Activated CD8-positive, alpha-beta memory T cell treated with anti-CD3 and anti-CD28 coated beads for 4 hours (primary cell): ENCODE data around the gene BAZ1B.
"Not testable (repeated sequence)": the region's sequence is repeated elsewhere in the genome, so short reads cannot be mapped to it uniquely, and the experiment has no call there.

ENCODE experiments used
- DNase-seq, 2 donors: peaks; one replicate each; pipeline ENCODE4 v3.0.0-alpha.2; 2020; ENCODE audit warnings: low read depth in 2 of 2

The BAZ1B gene, protein sequence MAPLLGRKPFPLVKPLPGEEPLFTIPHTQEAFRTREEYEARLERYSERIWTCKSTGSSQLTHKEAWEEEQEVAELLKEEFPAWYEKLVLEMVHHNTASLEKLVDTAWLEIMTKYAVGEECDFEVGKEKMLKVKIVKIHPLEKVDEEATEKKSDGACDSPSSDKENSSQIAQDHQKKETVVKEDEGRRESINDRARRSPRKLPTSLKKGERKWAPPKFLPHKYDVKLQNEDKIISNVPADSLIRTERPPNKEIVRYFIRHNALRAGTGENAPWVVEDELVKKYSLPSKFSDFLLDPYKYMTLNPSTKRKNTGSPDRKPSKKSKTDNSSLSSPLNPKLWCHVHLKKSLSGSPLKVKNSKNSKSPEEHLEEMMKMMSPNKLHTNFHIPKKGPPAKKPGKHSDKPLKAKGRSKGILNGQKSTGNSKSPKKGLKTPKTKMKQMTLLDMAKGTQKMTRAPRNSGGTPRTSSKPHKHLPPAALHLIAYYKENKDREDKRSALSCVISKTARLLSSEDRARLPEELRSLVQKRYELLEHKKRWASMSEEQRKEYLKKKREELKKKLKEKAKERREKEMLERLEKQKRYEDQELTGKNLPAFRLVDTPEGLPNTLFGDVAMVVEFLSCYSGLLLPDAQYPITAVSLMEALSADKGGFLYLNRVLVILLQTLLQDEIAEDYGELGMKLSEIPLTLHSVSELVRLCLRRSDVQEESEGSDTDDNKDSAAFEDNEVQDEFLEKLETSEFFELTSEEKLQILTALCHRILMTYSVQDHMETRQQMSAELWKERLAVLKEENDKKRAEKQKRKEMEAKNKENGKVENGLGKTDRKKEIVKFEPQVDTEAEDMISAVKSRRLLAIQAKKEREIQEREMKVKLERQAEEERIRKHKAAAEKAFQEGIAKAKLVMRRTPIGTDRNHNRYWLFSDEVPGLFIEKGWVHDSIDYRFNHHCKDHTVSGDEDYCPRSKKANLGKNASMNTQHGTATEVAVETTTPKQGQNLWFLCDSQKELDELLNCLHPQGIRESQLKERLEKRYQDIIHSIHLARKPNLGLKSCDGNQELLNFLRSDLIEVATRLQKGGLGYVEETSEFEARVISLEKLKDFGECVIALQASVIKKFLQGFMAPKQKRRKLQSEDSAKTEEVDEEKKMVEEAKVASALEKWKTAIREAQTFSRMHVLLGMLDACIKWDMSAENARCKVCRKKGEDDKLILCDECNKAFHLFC (N-terminal part only)

DNA sequence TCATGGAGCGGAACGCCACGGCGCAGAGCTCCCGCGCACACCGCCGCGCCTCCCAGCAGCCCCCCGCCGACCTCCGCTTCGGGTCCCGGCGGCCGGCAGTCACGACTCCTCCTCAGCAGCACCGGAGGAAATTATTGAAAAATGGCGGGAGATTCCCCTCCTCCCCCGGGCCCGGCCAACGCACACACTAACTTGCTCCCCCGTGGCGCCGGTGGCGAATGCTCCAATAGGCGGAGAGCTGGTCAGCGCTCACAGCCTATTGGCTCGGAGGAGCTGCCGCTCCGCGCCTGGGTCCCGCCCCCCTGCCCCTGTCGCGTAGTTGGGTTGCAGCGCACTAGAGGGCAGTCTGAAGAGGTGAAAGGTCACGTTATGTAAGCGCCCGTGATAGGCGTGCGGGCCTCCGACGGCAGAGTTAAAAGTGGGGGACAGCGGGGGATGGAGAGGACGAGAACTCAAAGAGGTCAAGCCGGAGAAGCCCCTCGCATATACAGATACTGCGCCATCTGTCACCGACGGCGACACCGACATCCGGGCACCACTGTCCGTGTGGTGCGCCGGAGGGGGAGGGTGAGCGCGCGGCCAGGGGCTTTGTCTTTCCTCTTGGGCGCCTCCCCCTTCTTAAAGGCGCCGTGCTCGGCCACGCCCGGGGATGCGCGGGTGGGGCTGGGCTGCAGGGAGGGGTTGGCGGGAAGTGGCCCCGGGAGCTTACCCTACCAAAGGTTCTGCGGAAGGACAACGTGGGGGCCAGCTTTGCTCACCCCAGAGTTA is at the start of gene BAZ1B:
Gene BAZ1B, minus strand, starts transcription at position 189 of the 768 bp plus-strand sequence. CDS start 360 bp downstream, outside the sequence.
- peak; percentile 94 to 95 for DNase-seq

GRCh38 chr7:73570977-73571376 is 48.9 kb upstream of the BAZ1B start:
- no peak for DNase-seq

DNA sequence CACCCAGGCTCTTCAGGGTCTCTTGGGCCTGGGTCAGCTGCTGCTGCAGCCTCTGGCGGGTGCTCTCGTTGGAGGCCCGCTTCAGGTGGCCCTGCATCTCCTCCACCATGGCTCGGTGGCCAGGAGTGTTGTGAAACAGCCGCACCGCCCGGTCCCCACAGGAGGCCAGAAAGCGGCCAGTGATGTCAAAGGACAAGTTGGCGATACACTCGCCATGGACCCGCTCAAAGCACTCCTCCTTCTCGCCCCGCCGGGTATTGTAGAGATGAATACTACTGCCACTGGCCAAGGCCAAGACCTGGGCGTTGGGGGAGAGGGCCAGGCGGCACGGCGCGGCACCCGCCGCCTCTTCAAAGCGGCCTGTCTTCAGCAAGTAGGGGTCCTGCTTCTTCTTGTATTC is 48.4 kb upstream of the BAZ1B start:
- no peak for DNase-seq

GRCh38 chr7:73569042-73569608 is 47.0 kb upstream of the BAZ1B start:
- no peak for DNase-seq

GRCh38 chr7:73567846-73568685 is 46.0 kb upstream of the BAZ1B start:
- DNase-seq: no peak

GRCh38 chr7:73567140-73567539 is 45.0 kb upstream of the BAZ1B start:
- DNase-seq: no peak

- not testable (repeated sequence) for DNase-seq
Measured at GRCh38 chr7:73566431-73566830, 44.3 kb upstream of the BAZ1B start.

DNA sequence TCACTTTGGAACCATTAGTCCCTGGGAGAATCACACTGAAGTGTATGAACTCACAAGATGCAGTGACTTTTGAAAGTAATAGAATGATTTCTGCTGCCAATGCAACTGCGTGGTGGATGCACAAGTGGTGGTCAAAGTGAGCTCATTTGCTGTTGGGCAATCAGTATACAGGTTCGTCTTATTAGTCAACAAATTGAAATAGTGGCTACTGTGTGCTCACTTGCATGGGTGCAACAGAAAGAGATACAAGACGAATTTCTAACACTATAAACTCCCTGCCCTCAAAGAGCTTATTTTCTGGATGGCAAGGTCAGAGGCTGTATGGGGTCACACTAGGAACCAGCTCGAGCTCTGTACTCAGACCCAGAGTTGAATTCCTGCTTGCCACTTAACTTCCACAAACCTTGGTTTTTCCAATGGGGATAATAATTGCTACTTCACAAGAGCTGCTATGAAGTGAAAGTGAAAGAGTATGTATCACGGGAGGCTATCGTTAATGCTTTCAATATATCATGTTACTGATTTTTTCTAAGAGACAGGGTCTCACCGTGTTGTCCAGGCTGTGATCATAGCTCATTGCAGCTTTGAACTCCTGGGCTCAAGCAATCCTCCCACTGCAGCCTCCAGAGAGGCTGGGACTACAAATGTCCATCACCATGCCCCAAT is 43.7 kb upstream of the BAZ1B start:
- no peak for DNase-seq

DNA sequence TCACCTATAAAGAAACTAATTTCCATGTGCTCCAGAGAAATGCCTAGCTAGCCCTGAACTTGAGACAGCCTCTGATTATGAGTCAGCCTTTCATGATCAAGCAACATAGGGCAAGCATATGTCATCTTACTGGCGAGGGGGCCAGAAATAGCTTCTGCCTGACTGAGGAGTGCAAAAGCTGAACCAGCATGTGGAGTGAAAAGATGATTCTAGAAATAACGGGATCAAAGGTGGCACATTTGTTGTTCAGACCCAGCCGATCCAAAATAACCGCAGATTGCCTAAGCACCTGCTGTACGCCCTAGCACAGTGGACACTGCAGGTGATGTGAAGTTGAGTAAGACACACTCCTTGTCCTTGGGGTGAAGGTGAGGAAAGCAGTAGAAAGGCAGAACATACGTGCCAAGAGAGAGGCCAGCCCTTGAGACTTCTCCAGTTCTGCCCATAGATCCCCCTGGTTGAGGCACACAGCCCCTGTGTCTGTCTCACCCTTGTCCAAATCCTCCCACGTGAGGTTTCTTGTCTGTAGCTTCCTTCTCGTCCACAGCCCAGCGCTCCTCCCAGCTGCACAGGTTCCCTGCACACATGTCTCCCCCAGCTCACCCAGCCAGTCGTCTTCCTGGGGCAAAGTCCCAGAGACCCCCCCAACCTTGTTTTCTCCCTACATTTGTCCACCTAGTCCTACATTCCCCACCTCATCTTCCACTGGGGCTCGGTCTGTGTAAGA is 38.2 kb upstream of the BAZ1B start:
- DNase-seq: no peak

DNA sequence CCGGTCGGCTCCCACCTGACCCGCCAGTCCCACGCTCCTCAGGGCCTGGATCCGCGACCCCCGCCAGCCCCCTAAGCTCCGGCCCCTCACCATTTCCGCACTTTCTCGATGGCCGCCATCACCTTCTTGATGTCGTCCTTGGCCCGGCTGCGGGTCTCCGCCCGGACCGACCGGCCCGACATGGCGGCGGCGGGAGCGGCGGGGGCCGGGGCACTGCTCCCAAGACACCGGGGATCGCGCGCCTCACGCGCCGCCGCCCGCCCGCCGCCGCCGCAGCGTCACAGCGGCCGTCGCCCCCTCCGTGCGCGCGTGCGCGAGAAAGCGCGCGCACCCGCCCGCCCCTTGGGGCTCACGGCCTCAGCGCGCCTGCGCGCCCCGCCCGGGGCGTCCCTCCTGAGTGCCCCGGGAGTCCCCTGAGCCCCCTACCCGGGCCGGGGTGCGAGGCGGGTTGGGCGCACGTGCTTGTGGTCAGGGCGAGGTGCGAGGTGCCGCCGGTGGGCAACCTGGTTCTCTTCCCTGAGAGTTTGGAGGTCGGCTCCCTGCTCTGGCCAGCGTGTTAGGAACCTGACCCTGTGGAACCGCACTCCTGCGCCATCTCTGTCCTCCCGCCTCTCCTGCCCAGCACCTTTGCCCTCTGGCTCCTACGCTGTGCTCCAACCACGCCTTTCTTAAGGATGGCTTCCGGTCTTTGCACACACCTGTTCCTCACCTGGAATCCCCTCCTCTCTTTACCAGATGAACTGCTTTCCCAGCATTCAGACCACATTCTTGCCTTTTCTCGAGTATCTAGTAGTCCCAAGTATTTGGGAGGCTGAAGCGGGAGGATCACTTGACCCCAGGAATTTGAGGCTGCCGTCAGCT is 35.5 kb upstream of the BAZ1B start, which contains the start of gene BCL7B:
Gene BCL7B, minus strand, starts transcription at position 294 of the 861 bp plus-strand sequence. Its CDS starts 112 bp downstream, at position 182.
- peak; percentile 49 for DNase-seq

GRCh38 chr7:73557108-73557396 is 35.0 kb upstream of the BAZ1B start:
- DNase-seq: peak; percentile 74 to 78

- no peak for DNase-seq
Measured at GRCh38 chr7:73556208-73557107, 34.4 kb upstream of the BAZ1B start.

DNA sequence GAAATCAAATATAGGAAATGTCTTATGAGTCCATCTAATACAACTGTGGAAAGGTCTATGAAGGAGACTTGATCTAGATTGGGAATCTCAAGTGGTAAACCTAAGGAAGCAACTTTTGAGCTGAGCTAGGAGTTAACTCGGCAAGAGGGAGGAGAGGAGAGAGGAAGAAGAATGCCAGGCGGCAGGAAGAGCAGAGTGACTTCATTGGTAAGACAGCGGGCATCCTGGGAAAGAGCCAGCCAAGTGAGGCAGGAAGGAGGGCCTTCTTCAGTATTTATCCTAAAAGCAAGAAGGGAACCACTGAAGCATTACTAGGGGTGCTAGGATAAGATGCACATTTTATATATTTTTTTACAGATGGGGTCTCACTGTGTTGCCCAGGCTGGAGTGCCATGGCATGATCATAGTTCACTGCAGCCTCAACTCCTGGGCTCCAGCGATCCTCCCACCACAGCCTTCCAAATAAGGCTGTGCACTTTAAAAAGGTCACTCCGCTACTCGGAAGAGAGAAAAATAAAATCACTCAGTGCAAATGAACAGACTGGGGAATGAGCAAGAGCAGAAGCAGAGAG is 33.4 kb upstream of the BAZ1B start:
- DNase-seq: no peak

DNA sequence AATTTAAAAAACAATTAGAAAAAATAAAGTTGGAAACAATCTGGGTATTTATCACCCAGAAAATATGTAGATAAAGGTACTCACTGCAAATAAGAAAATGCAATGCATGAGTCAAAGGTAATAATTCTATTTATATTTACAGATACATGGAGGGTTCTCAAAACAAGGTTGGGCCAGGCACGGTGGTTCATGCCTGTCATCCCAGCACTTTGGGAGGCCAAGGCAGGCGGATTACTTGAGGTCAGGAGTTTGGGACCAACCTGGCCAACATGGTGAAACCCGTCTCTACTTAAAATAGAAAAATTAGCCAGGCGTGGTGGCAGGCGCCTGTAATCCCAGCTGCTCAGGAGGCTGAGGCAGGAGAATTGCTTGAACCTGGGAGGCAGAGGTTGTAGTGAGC is 28.0 kb upstream of the BAZ1B start:
- DNase-seq: not testable (repeated sequence)

GRCh38 chr7:73549176-73549575 is 27.1 kb upstream of the BAZ1B start:
- DNase-seq: no peak

DNA sequence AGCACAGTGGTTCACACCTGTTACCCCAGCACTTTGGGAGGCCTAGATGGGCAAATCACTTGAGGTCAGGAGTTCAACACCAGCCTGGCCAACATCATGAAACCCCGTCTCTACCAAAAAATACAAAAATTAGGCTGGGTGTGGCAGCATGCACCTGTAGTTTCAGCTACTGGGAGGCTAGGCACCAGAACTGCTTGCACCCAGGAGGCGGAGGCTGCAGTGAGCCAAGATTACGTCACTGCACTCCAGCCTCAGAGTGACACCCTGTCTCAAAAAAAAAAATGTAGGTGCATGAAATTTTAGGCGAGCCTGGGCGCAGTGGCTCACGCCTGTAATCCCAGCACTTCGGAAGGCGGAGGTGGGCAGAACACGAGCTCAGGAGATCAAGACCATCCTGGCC is 25.7 kb upstream of the BAZ1B start:
- no peak for DNase-seq
